ENCODE measurements around the gene KIRREL3. TPM values are rescaled to one million over a fixed set of nuclear protein-coding genes. Genes with fewer than 3 reads are reported as not detected.

Gene KIRREL3
- total and polyA plus RNA-seq, 9 of the 15 experiments (the other 6 are each of a cell fraction or from before 2014, with no cell fraction given), result 0.04 to 0.10 TPM; not detected in 7

DNA sequence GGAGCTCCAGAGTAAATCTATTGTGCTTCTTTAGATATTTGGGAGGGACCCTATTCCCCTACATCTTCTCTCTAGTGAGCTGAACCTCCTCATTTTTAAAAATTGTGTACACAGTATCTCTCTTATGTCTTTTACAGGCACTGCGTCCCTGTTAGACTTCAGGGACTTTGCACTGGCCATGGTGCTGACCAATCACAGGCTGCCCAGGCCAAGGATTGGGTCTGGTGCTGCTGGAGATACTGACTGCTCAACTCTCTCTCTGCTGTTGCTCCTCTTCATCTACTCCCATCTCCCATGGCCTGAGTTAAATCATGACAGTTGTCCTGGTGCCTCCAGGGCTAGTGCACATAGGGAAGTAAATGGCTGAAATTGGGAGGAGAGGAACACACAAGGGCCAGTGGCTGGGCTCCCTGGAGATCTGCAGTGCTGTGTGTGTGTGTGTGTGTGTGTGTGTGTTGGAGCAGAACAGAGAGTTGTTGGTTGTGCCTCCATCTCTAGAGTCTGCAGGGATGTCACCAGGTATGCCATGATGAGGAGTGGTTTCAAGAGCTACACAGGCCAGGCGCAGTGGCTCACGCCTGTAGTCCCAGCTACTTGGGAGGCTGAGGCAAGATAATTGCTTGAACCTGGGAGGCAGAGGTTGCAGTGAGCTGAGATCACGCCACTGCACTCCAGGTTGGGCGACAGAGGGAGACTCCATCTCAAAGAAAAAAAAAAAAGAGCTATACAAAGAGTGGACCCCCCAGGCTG is 489.8 kb downstream of the KIRREL3 start (continued):
- TF ChIP-seq, protein P1, sequence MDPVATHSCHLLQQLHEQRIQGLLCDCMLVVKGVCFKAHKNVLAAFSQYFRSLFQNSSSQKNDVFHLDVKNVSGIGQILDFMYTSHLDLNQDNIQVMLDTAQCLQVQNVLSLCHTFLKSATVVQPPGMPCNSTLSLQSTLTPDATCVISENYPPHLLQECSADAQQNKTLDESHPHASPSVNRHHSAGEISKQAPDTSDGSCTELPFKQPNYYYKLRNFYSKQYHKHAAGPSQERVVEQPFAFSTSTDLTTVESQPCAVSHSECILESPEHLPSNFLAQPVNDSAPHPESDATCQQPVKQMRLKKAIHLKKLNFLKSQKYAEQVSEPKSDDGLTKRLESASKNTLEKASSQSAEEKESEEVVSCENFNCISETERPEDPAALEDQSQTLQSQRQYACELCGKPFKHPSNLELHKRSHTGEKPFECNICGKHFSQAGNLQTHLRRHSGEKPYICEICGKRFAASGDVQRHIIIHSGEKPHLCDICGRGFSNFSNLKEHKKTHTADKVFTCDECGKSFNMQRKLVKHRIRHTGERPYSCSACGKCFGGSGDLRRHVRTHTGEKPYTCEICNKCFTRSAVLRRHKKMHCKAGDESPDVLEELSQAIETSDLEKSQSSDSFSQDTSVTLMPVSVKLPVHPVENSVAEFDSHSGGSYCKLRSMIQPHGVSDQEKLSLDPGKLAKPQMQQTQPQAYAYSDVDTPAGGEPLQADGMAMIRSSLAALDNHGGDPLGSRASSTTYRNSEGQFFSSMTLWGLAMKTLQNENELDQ (CRISPR knock-in tag; IDR thresholded peaks at IDR 0.05; ENCODE audit: borderline replicate concordance), result no peak
- TF ChIP-seq, protein P2, sequence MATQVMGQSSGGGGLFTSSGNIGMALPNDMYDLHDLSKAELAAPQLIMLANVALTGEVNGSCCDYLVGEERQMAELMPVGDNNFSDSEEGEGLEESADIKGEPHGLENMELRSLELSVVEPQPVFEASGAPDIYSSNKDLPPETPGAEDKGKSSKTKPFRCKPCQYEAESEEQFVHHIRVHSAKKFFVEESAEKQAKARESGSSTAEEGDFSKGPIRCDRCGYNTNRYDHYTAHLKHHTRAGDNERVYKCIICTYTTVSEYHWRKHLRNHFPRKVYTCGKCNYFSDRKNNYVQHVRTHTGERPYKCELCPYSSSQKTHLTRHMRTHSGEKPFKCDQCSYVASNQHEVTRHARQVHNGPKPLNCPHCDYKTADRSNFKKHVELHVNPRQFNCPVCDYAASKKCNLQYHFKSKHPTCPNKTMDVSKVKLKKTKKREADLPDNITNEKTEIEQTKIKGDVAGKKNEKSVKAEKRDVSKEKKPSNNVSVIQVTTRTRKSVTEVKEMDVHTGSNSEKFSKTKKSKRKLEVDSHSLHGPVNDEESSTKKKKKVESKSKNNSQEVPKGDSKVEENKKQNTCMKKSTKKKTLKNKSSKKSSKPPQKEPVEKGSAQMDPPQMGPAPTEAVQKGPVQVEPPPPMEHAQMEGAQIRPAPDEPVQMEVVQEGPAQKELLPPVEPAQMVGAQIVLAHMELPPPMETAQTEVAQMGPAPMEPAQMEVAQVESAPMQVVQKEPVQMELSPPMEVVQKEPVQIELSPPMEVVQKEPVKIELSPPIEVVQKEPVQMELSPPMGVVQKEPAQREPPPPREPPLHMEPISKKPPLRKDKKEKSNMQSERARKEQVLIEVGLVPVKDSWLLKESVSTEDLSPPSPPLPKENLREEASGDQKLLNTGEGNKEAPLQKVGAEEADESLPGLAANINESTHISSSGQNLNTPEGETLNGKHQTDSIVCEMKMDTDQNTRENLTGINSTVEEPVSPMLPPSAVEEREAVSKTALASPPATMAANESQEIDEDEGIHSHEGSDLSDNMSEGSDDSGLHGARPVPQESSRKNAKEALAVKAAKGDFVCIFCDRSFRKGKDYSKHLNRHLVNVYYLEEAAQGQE (IDR thresholded peaks at IDR 0.05; ENCODE audit: borderline replicate concordance), result peak; percentile 73
- TF ChIP-seq, protein P2 (CRISPR knock-in tag; IDR thresholded peaks at IDR 0.05; ENCODE audit: low read depth), result no peak
- TF ChIP-seq PYGO2 (tag; IDR thresholded peaks at IDR 0.05), result no peak

All from K562 (cell line).